Left ventricle myocardium inferior (tissue), 1 donor: Measurements from ENCODE around the gene SLC25A25. TPM values are rescaled to one million over a fixed set of nuclear protein-coding genes. Genes with fewer than 3 reads are reported as not detected.

Source experiments
- DNase-seq: peaks from one replicate; pipeline ENCODE4 v3.0.0-alpha.2; 2020
- H3K27ac ChIP-seq: fragments of 200-600 bp; replicated peaks from 2 replicates; pipeline ENCODE4 v1.8.0; 2021
- H3K27me3 ChIP-seq: fragments of 200-600 bp; 2 replicates; pipeline ENCODE4 v1.8.0; 2021; ENCODE audit warnings: low read depth
- H3K36me3 ChIP-seq: fragments of 200-600 bp; 2 replicates; pipeline ENCODE4 v1.8.0; 2021
- H3K4me1 ChIP-seq: fragments of 200-600 bp; 2 replicates; pipeline ENCODE4 v1.8.0; 2021
- H3K4me3 ChIP-seq: fragments of 200-600 bp; 2 replicates; pipeline ENCODE4 v1.8.0; 2021; ENCODE audit warnings: mild to moderate bottlenecking, moderate library complexity
- H3K9me3 ChIP-seq: fragments of 200-600 bp; replicated peaks from 2 replicates; pipeline ENCODE4 v1.8.0; 2021
- CTCF ChIP-seq: fragments of 200-600 bp; IDR thresholded peaks from 2 replicates; pipeline ENCODE4 v1.8.0; 2021; ENCODE audit warnings: antibody characterized with exemption, mild to moderate bottlenecking, borderline replicate concordance
- intact Hi-C: fragments of 100-400 bp; cut with micrococcal nuclease; formaldehyde crosslinking; loops from one replicate; pipeline ENCODE4 v1.11.0; 2022
- total RNA-seq: library from RNA; stranded (reverse); fragmentation: NEBNext Ultra II Directional; extraction: Animal tissue kit (Norgen Biotek cat#: 25700); gene quantifications from one replicate; pipeline ENCODE4 v1.2.1, GENCODE V29; 2021
- donor health status: DM: no; HTN: yes; CAD: no; lungs with severe emphysema.

The SLC25A25 gene
- total RNA-seq, 1 donor from 2014 or later, result 5.4 TPM

- intact Hi-C loops, result no loop called here
- DNase-seq, result no peak
Measured at GRCh38 chr9:128025736-128026135, 42.3 kb upstream of the SLC25A25 start.

GRCh38 chr9:128026255-128026772, 41.7 kb upstream of the SLC25A25 start:
- TF ChIP-seq CTCF, result no peak
- no peaks in the 10 kb centered on the region for H3K4me1 ChIP-seq
- H3K27ac ChIP-seq, result no peak overlapping the region
- H3K4me3 ChIP-seq, result no peak overlapping the region
- no peaks in the 10 kb centered on the region for H3K36me3 ChIP-seq
- H3K9me3 ChIP-seq, result no peaks in the 10 kb centered on the region
- no peak for DNase-seq
- H3K27me3 ChIP-seq, result no peaks in the 10 kb centered on the region
- intact Hi-C loops, result no loop called here

More at GRCh38 chr9:128025736-128026135, 42.3 kb upstream of the SLC25A25 start:
- H3K4me3 ChIP-seq, result no peak overlapping the region
- no peak overlapping the region for H3K27ac ChIP-seq
- no peaks in the 10 kb centered on the region for H3K9me3 ChIP-seq
- TF ChIP-seq CTCF, result no peak
- no peaks in the 10 kb centered on the region for H3K4me1 ChIP-seq
- no peaks in the 10 kb centered on the region for H3K36me3 ChIP-seq
- no peaks in the 10 kb centered on the region for H3K27me3 ChIP-seq

- H3K9me3 ChIP-seq, result no peaks in the 10 kb centered on the region
- TF ChIP-seq CTCF, result no peak
- no peaks in the 10 kb centered on the region for H3K36me3 ChIP-seq
- no peaks in the 10 kb centered on the region for H3K4me1 ChIP-seq
- DNase-seq, result no peak
- intact Hi-C loops, result no loop called here
- no peak overlapping the region for H3K4me3 ChIP-seq
- H3K27me3 ChIP-seq, result no peaks in the 10 kb centered on the region
- H3K27ac ChIP-seq, result no peak overlapping the region
Measured at GRCh38 chr9:128026773-128027541, 41.1 kb upstream of the SLC25A25 start.

- Histone ChIP-seq H3K27ac (no peak overlapping the region), H3K9me3 (no peaks in the 10 kb centered on the region), H3K27me3 (no peaks in the 10 kb centered on the region), H3K4me3 (no peak overlapping the region), H3K4me1 (no peaks in the 10 kb centered on the region), H3K36me3 (no peaks in the 10 kb centered on the region)
- TF ChIP-seq CTCF, result no peak
- no peak for DNase-seq
- intact Hi-C loops, result no loop called here
Measured at GRCh38 chr9:128027705-128028104, 40.3 kb upstream of the SLC25A25 start.

- H3K9me3 ChIP-seq, result no peaks in the 10 kb centered on the region
- TF ChIP-seq CTCF, result no peak
- no peak overlapping the region for H3K4me3 ChIP-seq
- intact Hi-C loops, result loop anchor here (5.0 kb wide), 1 partner anchor 91 kb away; no protein-coding TSS in a partner anchor
- H3K36me3 ChIP-seq, result no peaks in the 10 kb centered on the region
- no peak for DNase-seq
- no peaks in the 10 kb centered on the region for H3K27me3 ChIP-seq
- peaks cover 5% of the 10 kb centered on the region for H3K4me1 ChIP-seq
- H3K27ac ChIP-seq, result no peak overlapping the region
Measured at GRCh38 chr9:128033609-128034008, 34.4 kb upstream of the SLC25A25 start.
